B cell (primary cell): Measurements from ENCODE around the gene COQ9. TPM values are rescaled to one million over a fixed set of nuclear protein-coding genes. Genes with fewer than 3 reads are reported as not detected.

Experiments
- ATAC-seq: fragments of 200-7000 bp; cut with Tn5 transposase; one replicate; pipeline ENCODE4 v1.10.0; 2021; ENCODE audit warnings: low read depth, mild to moderate bottlenecking, moderate number of reproducible peaks, moderate library complexity
- CTCF ChIA-PET: fragments of 350-600 bp; sonication (Branson Sonifier 250); formaldehyde crosslinking; loops from one replicate; lab custom pipeline; 2021; ENCODE audit warnings: antibody characterized with exemption, inconsistent platforms; lab: Charles Lee
- POLR2A ChIA-PET: fragments of 350-600 bp; sonication (Branson Sonifier 250); formaldehyde crosslinking; loops from one replicate; lab custom pipeline; 2021; ENCODE audit warnings: antibody characterized with exemption; lab: Charles Lee
- DNase-seq: peaks from one replicate; pipeline ENCODE4 v3.0.0; 2013
- H2AFZ ChIP-seq: 2 replicates; pipeline ENCODE4 v1.6.1; 2012; ENCODE audit warnings: mild to moderate bottlenecking, low read depth, low read length; ENCODE audit not compliant: insufficient read depth, poor library complexity, severe bottlenecking
- H3K27ac ChIP-seq, 2 donors: 1 replicate in 1 of 2; 2 replicates in 1 of 2; pipeline ENCODE4 v1.5.1; 2012 to 2013; ENCODE audit warnings: low read length in 2 of 2, mild to moderate bottlenecking in 2 of 2, moderate library complexity in 1 of 2
- H3K27me3 ChIP-seq, 4 experiments: fragments of 200-600 bp in 1 of 4; sonication (generic) in 1 of 4; replicated peaks in 1 of 4; 1 replicate in 2 of 4; 2 replicates in 2 of 4; pipeline versions ENCODE4 v1.6.1 to v1.7.0; 2013 to 2016; ENCODE audit warnings: low read length in 3 of 4, mild to moderate bottlenecking in 2 of 4, mixed read lengths in 1 of 4, moderate library complexity in 1 of 4; ENCODE audit not compliant: insufficient read depth in 4 of 4, control insufficient read depth in 3 of 4; ENCODE audit errors: control extremely low read depth in 1 of 4
- H3K36me3 ChIP-seq, 2 experiments: replicated peaks in 1 of 2; 1 replicate in 1 of 2; 2 replicates in 1 of 2; pipeline versions ENCODE4 v1.6.1 to v1.7.1; 2013; ENCODE audit warnings: low read length in 1 of 2; ENCODE audit not compliant: insufficient read depth in 2 of 2, control insufficient read depth in 1 of 2; ENCODE audit errors: control extremely low read depth in 1 of 2, extremely low read depth in 1 of 2
- H3K4me1 ChIP-seq, 2 donors: fragments of 200-600 bp in 1 of 2; sonication (generic) in 1 of 2; 1 replicate in 1 of 2; 2 replicates in 1 of 2; pipeline versions ENCODE4 v1.5.1 to v1.6.1; 2013 to 2017; ENCODE audit warnings: low read length in 2 of 2; ENCODE audit not compliant: control insufficient read depth in 2 of 2, insufficient read depth in 2 of 2
- H3K4me2 ChIP-seq: replicated peaks from 2 replicates; pipeline ENCODE3; 2012; ENCODE audit warnings: mild to moderate bottlenecking, low read depth, low read length; ENCODE audit not compliant: poor library complexity, severe bottlenecking
- H3K4me3 ChIP-seq, 5 experiments: fragments of 200-600 bp in 1 of 5; sonication (generic) in 1 of 5; 1 replicate in 3 of 5; 2 replicates in 2 of 5; pipeline versions ENCODE4 v1.5.1 to v1.7.0; 2011 to 2016; ENCODE audit warnings: low read length in 4 of 5, mild to moderate bottlenecking in 4 of 5, low read depth in 2 of 5, control low read depth in 1 of 5, moderate library complexity in 1 of 5; ENCODE audit not compliant: insufficient read depth in 1 of 5; ENCODE audit errors: control extremely low read depth in 1 of 5, extremely low read depth in 1 of 5
- H3K79me2 ChIP-seq: fragments of 200-600 bp; sonication (generic); one replicate; pipeline ENCODE4 v1.6.0; 2016; ENCODE audit warnings: low read length; ENCODE audit not compliant: control insufficient read depth, insufficient read depth
- H3K9ac ChIP-seq: fragments of 200-600 bp; sonication (generic); 2 replicates; pipeline ENCODE4 v1.6.1; 2017; ENCODE audit warnings: mild to moderate bottlenecking, low read length, moderate library complexity
- H3K9me3 ChIP-seq, 3 donors: one replicate each; pipeline versions ENCODE4 v1.6.1 to v1.7.1; 2013; ENCODE audit warnings: low read length in 2 of 3; ENCODE audit not compliant: control insufficient read depth in 2 of 3, insufficient read depth in 1 of 3; ENCODE audit errors: control extremely low read depth in 1 of 3
- H4K20me1 ChIP-seq: 2 replicates; pipeline ENCODE4 v1.6.0; 2012; ENCODE audit warnings: mild to moderate bottlenecking, low read length; ENCODE audit not compliant: insufficient read depth, control insufficient read depth, poor library complexity, severe bottlenecking
- H3K27ac Mint-ChIP-seq: one replicate; pipeline ENCODE4 v1.8.0; 2021; ENCODE audit warnings: mixed read lengths
- H3K27me3 Mint-ChIP-seq: one replicate; pipeline ENCODE4 v1.8.0; 2021; ENCODE audit warnings: mixed read lengths
- H3K4me1 Mint-ChIP-seq: one replicate; pipeline ENCODE4 v1.8.0; 2021; ENCODE audit warnings: mixed read lengths
- H3K4me3 Mint-ChIP-seq: one replicate; pipeline ENCODE4 v1.8.0; 2021; ENCODE audit warnings: mixed read lengths
- H3K9me3 Mint-ChIP-seq: one replicate; pipeline ENCODE4 v1.8.0; 2022; ENCODE audit warnings: mixed read lengths; ENCODE audit not compliant: insufficient read depth
- CTCF ChIP-seq: fragments of 200-600 bp; IDR thresholded peaks from one replicate; pipeline ENCODE4 v1.8.0; 2022; ENCODE audit warnings: antibody characterized with exemption, mild to moderate bottlenecking
- EZH2 ChIP-seq: IDR thresholded peaks from 2 replicates; pipeline ENCODE4 v1.6.1; 2012; ENCODE audit warnings: borderline replicate concordance, low read depth, mild to moderate bottlenecking, moderate library complexity, low read length; ENCODE audit not compliant: insufficient read depth, poor library complexity, severe bottlenecking
- WGBS: methylation state at CpG from one replicate; pipeline ENCODE4 v1.1.5; 2013; ENCODE audit warnings: missing lambda C conversion rate; ENCODE audit not compliant: insufficient coverage; 5-methylcytosine and 5-hydroxymethylcytosine counted together
- intact Hi-C: fragments of 100-400 bp; cut with micrococcal nuclease; formaldehyde crosslinking; loops from one replicate; pipeline ENCODE4 v1.10.0; 2022
- polyA plus RNA-seq: library from polyadenylated mRNA; depleted of rRNA; stranded (reverse); fragments of >200 nt; gene quantifications from 2 replicates; pipeline ENCODE4 v1.2.3, GENCODE V29; 2012
- total RNA-seq, 2 donors: library from RNA; stranded (reverse); fragments of 120-200 nt in 1 of 2; gene quantifications; 1 replicate in 1 of 2; 2 replicates in 1 of 2; pipeline versions ENCODE4 v1.2.3 to v1.2.4, GENCODE V29; 2013 to 2022

Gene COQ9
- total and polyA plus RNA-seq, 2 donors (not counting 1 experiment from before 2014, with no cell fraction given): 41.5 to 53.0 TPM

GRCh38 chr16:57502048-57502775 is 54.9 kb downstream of the COQ9 start:
- no peak for DNase-seq
- POLR2A ChIA-PET: no interaction called here

More at GRCh38 chr16:57502048-57502775, 54.9 kb downstream of the COQ9 start:
- Histone ChIP-seq H3K27me3 (no peaks in the 10 kb centered on the region), H3K9ac (no peak overlapping the region), H3K4me1 (no peaks in the 10 kb centered on the region), H3K27ac (no peak overlapping the region), H3K36me3 (no peaks in the 10 kb centered on the region), H3K79me2 (no peaks in the 10 kb centered on the region), H4K20me1 (no peaks in the 10 kb centered on the region), H2AFZ (no peak overlapping the region), H3K4me2 (no peak overlapping the region), H3K9me3 (no peaks in the 10 kb centered on the region), H3K4me3 (no peak overlapping the region)
- Mint-ChIP-seq H3K4me3 (no peak overlapping the region), H3K9me3 (no peaks in the 10 kb centered on the region), H3K4me1 (no peaks in the 10 kb centered on the region), H3K27me3 (peaks cover 20% of the 10 kb centered on the region), H3K27ac (no peak overlapping the region)
- CTCF ChIA-PET: interaction anchor here (0.6 to 1.3 kb wide), 3 partner anchors 18 to 74 kb away, joined by 4 read pairs; no protein-coding TSS in a partner anchor
- TF ChIP-seq EZH2 (no peak), CTCF (no peak)
- intact Hi-C loops: no loop called here
- WGBS: 71% methylated on average over 12 of the region's 12 CpGs
- no peak for ATAC-seq
